Cardiac septum (tissue), 1 donor: ENCODE data around the gene ITGA11. TPM values are rescaled to one million over a fixed set of nuclear protein-coding genes. Genes with fewer than 3 reads are reported as not detected.

Experiments
- DNase-seq: peaks from one replicate; pipeline ENCODE4 v3.0.0-alpha.2; 2020; ENCODE audit warnings: low spot score
- intact Hi-C: fragments of 100-400 bp; cut with DNase I; formaldehyde crosslinking; loops from one replicate; pipeline ENCODE4 v1.14.0; 2022
- long read RNA-seq: library from polyadenylated mRNA; unstranded; transcript quantifications from one replicate; pipeline ENCODE4 v2.0.0, GENCODE V29; 2021
- total RNA-seq: library from RNA; stranded (reverse); fragmentation: NEBNext Ultra II Directional; extraction: Animal tissue kit (Norgen Biotek cat#: 25700); gene quantifications from one replicate; pipeline ENCODE4 v1.2.1, GENCODE V29; 2021
- donor health status: DM: no; HTN: no; CAD: no.

The ITGA11 gene
- 9.3 TPM for total RNA-seq
- long read RNA-seq, partial matches to known transcripts: 1 of 13 reads
- long read RNA-seq, other reads (novel, unspliced or antisense): 7 of 13 reads

- no peak for DNase-seq
- intact Hi-C loops: no loop called here
Measured at GRCh38 chr15:68431792-68432401, at the start of gene ITGA11. TSS of gene ITGA11 (minus strand) at chr15:68432163. CDS start at chr15:68432066, 97 bp downstream.

DNA sequence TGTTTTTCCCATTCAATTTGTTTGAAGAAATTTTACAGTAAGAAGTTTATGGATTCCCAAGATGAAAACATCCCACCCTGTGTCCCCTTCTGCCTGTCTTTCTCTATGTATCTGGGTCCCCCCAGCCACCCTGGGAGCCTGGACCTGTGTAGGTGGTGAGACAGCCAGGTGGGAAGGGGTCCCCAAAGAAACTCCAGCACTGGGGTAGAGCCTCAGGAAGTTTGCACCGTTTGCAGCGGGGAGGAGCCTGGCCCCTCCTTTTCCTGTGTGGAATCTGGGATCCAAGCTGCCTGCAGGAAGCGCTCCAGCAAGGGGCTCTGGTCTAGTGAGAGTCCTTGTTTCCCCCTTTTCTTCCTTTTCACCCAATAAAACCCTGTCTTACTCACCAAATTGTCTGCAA, 49.4 kb upstream of the ITGA11 start:
- intact Hi-C loops: no loop called here

GRCh38 chr15:68480296-68480695, 48.3 kb upstream of the ITGA11 start:
- intact Hi-C loops: no loop called here
- DNase-seq: no peak

More for the DNA sequence above, 49.4 kb upstream of the ITGA11 start:
- no peak for DNase-seq

GRCh38 chr15:68479870-68480269, 47.9 kb upstream of the ITGA11 start:
- no peak for DNase-seq
- intact Hi-C loops: no loop called here

GRCh38 chr15:68479406-68479805, 47.4 kb upstream of the ITGA11 start:
- DNase-seq: no peak

DNA sequence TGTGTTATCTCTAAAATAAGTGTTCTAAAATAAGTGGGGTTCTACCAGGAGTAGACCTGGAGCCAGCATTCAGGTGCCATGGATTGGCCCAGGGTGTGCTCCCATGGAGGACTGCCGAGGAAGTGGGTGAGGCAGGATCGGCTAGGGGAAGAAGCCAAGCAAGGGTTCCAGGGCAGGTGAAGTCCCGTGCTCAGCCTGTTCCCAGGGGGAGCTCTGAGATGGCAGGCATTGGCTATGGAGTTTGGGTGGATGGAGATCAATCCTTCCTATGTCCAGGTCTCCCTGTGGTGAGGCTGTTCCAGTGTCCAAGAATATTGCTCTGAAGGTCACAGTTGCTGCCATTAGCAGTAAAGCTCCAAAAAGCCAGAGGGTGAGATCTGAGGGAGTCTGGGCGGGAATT, 46.9 kb upstream of the ITGA11 start:
- intact Hi-C loops: no loop called here
- DNase-seq: no peak

More at GRCh38 chr15:68479406-68479805, 47.4 kb upstream of the ITGA11 start:
- intact Hi-C loops: no loop called here

- intact Hi-C loops: no loop called here
- DNase-seq: no peak
Measured at GRCh38 chr15:68475449-68475848, 43.5 kb upstream of the ITGA11 start.

- no peak for DNase-seq
- intact Hi-C loops: no loop called here
Measured at GRCh38 chr15:68471541-68471940, 39.6 kb upstream of the ITGA11 start.

DNA sequence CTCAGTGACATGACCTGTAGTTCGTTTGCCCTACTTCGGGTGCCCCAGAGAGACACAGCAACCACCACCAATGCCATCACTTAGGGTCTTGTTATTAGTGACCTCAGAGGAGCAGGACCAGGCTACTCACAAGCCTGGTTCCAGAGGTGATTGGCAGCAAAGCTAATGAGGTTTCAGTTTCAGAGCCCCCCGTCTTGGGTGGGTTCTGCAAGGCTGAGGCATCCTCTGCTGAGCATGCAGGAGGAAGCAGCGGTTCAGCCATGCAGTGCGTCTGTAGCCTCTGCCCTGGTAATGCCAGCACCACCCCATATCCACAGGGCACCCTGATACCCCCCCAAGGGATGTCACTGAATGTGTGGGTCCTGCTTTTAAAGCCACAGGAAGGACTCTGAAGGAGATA, 39.0 kb upstream of the ITGA11 start:
- DNase-seq: no peak
- intact Hi-C loops: no loop called here

DNA sequence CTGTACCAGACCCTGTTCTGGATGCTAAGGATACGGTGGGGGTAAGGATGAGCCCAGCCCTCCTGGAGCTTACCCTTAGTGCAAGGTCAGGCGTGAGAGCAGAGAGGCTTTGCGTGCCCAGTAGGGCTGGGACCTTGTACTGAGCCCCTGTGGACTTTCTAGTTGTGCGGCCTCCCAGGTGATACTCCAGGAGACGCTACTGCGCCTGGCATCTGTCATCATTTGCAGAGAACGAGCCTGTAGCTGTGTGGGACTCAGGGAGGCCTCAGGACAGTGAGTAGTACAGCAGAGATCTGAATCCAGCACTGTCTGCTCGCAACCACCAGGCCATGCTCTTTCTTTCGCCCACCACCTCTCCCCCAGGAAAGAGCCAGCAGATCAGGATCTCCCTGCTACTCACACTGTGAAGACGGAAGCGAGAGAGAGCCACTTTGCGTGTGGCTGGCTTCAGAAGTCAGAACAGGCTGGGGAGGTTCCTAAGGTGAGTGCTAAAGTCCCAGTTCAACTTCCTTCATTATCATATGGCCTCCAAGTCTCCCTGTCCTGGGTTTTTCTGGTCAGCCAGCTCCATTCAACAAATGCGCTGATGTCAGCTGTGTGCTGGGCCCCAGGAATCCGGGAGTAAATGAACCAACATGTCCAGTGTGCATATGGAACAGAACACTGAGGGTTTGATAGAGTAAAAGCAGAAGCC, 38.2 kb upstream of the ITGA11 start:
- intact Hi-C loops: no loop called here
- no peak for DNase-seq

- DNase-seq: no peak
- intact Hi-C loops: no loop called here
Measured at GRCh38 chr15:68469162-68470048, 37.4 kb upstream of the ITGA11 start.

- intact Hi-C loops: no loop called here
- DNase-seq: no peak
Measured at GRCh38 chr15:68466876-68467275, 34.9 kb upstream of the ITGA11 start.

DNA sequence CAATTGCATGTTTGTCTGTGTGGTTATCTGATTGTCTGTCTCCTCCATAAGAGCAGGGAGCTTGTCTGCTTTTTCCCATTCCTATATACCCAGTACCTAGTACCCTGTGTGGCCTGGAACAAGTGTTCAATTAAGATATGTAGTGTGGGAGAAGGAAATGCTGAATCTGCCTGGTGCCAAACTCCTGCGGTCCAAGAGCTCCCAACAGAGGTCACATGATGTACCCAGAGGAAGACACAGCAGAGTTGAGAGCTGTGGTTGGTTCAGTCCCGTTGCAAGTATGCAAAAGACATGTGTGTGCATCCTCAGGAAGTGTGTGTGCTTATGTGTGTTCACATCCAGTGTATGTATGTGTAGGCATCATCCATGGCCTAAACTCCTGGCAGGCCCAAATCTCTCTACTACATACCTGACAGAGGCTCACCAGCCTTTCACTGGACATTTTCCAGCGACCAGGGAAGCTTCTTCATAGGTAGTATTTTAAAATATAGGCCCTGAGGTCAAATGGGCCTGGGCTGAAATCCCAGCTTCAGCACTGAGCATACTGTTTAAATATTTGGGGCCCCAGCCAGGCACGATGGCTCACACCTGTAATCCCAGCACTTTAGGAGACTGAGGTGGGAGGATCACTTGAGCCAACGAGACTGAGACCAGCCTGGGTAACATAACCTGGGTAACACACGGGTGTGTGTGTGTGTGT, 34.0 kb upstream of the ITGA11 start:
- intact Hi-C loops: no loop called here
- DNase-seq: no peak

DNA sequence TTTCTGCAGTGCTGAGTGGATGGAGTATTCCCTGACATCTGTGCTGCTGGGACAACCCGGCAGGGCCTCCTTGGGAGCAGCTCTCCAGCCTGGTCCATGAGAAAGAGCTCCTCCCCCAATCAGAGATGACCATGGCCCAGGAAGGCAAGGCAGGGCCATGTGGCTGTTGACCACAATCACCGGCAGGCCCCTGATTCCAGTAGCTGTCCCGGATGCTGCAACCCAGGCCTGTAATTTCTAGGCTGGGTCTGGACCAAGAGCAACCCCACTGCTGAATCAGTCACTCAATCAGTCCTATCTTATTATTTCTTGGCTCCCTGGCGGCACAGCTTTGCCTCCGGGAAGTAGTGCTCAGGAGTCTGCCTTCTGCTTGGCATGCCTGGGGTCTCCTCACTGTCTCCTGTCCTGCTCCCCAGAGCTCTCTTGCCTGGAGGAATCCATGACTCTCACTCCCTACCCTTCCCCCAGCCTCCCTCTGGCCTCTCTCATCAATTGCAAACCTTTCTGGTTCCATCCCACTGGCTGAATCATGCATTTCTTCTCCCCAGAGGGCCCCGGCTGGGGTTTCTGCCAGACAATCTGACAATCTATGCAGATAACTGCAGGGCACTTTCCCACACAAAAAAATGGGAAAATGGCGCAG, 32.6 kb upstream of the ITGA11 start:
- intact Hi-C loops: no loop called here
- DNase-seq: no peak

DNA sequence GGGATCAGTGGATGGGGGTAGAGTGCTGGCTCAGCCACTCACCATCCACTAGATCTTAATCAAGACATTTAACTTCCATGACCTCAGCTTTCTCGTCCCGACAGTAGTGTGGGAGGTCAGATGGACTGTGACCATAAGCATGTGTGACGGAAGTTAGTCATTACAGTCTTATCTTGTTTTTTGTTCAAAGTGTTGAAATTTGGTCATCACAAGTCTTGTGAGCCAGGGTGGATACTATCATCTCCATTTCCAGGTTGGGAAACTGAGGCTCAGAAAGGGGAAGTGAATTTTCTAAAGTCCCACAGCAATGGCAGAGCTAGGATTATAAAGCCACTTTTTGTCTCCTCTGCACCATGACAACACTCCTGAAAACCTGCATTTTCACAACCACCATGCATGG, 32.0 kb upstream of the ITGA11 start:
- DNase-seq: no peak
- intact Hi-C loops: no loop called here

DNA sequence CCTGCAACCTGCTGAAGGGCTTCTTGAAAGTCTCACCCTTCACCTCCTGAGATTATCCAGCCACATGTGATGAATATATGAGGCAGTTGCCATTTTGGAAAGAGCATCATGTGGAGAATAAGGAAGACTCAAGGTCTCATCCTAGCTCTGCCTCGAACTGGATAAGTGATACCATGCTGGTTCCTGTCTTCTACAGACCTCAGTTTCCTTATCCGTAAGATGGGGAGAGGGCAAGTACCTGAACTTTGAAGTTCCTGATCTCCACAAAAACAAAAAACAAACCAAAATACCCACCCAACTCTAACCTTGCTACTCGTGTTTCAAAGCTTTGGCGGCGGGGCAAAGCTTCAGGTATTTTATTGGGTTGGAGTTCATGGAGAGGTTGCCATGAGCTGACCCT, 31.5 kb upstream of the ITGA11 start:
- intact Hi-C loops: no loop called here

DNA sequence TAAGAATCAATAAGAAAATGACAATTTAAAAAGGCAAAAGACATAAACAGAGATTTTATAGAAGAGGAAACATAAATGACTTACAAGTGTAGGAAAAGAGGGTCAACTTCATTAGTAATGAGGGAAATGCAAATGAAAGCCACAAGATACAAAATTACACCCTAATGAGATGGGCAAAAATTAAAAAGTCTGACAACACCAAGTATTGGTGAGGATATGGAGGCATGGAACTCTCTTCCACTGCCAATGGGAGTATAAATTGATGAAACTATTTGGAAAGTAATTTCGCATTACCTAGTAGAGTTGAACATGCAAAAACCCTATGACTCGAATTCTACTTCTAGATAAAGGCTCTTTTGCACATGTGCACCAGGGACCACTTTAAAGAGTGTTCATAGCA, 28.2 kb upstream of the ITGA11 start:
- DNase-seq: no peak

More for the DNA sequence above, 31.5 kb upstream of the ITGA11 start:
- DNase-seq: no peak

GRCh38 chr15:68450192-68450591, 18.2 kb upstream of the ITGA11 start:
- intact Hi-C loops: no loop called here
- DNase-seq: no peak

More for the DNA sequence above, 28.2 kb upstream of the ITGA11 start:
- intact Hi-C loops: no loop called here

DNA sequence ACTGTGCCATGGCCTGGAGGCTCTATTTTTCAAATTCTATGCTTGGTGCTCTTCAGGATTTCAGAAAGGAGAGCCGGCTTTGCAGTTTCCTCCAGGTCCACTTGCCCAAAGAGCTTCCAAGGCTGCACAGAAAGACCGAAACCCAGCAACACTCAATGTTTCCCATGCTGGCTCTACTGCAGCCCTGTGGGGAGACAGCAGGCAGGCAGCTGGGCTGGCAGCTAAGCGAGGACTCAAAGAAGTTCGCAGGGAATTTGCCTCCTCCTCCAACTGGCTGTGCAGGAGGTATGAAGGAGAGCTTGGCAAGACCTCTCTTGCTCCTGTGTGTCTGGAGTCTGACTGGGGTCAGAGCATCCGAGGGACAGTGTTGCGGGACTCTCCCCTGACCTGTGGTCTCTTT, 17.4 kb upstream of the ITGA11 start:
- DNase-seq: no peak
- intact Hi-C loops: no loop called here
